Globus pallidus (tissue), 1 donor: ENCODE data around the gene PAX2.

Source experiments
- DNase-seq: peaks from one replicate; pipeline ENCODE4 v3.0.0-alpha.2; 2015; ENCODE audit warnings: low spot score

The PAX2 gene

GRCh38 chr10:100858747-100859483 lies 113.5 kb downstream of the PAX2 start:
- DNase-seq = no peak

- DNase-seq = no peak
Observed at GRCh38 chr10:100859484-100859763, 114.0 kb downstream of the PAX2 start.

GRCh38 chr10:100863433-100863832 lies 118.1 kb downstream of the PAX2 start:
- no peak for DNase-seq

- no peak for DNase-seq
Observed at GRCh38 chr10:100864036-100864885, 118.9 kb downstream of the PAX2 start.

GRCh38 chr10:100864978-100865377 lies 119.6 kb downstream of the PAX2 start:
- DNase-seq = no peak

- DNase-seq = no peak
Observed at GRCh38 chr10:100866010-100866409, 120.6 kb downstream of the PAX2 start.

GRCh38 chr10:100866575-100867098 lies 121.3 kb downstream of the PAX2 start:
- DNase-seq = no peak

- DNase-seq = no peak
Observed at GRCh38 chr10:100867261-100867963, 122.0 kb downstream of the PAX2 start.

GRCh38 chr10:100868382-100868781 lies 123.0 kb downstream of the PAX2 start:
- DNase-seq = no peak

- DNase-seq = no peak
Observed at GRCh38 chr10:100869399-100869798, 124.0 kb downstream of the PAX2 start.

- no peak for DNase-seq
Observed at GRCh38 chr10:100872034-100872791, 126.8 kb downstream of the PAX2 start.

GRCh38 chr10:100873146-100873826 lies 127.9 kb downstream of the PAX2 start:
- no peak for DNase-seq

- no peak for DNase-seq
Observed at GRCh38 chr10:100873827-100874326, 128.5 kb downstream of the PAX2 start.

GRCh38 chr10:100874702-100875483 lies 129.5 kb downstream of the PAX2 start:
- DNase-seq = no peak

GRCh38 chr10:100875484-100876166 lies 130.2 kb downstream of the PAX2 start:
- no peak for DNase-seq

- DNase-seq = no peak
Observed at GRCh38 chr10:100876585-100877460, 131.4 kb downstream of the PAX2 start.

GRCh38 chr10:100877461-100877850 lies 132.1 kb downstream of the PAX2 start:
- no peak for DNase-seq

- DNase-seq = peak; percentile 76
Observed at GRCh38 chr10:100878291-100878910, 133.0 kb downstream of the PAX2 start.
